NCI-H146 treated with DMSO at 0.1 percent for 48 hours (cell line): Measurements from ENCODE around the gene PSMD9.

Experiments used
- DNase-seq: peaks from one replicate; lab custom pipeline; 2025; ENCODE audit not compliant: unreplicated experiment; lab: John Stamatoyannopoulos, UW

The PSMD9 gene

DNA sequence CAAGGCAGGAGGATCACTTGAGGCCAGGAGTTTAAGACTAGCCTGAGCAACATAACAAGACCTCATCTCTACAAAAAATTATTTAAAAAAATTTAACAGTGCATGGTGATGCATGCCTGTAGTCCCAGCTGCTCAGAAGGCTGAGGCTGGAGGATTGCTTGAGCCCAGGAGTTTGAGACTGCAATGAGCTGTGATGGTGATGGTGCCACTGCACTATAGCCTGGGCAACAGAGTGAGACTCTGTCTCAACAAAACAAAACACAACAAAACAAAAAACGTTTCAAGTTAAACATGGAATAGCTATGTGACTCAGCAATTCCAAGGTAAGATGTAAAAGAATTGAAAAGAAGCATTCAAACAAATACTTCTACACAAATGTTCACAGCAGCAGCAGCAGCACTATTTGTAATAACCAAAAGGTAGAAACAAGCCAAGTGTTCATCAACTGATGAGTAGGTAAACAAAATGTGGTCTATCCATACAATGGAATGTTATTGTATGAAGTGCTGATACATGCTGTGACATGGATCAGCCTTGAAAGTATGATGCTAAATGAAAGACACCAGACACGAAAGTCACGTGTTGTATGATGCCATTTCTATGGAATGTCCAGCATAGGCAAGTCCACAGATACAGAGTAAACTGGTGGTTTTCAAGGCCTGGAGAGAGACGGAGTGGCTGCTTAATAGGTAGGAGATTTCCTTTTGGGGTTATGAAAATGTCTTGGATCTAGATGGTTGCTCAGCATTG, 61.2 kb downstream of the PSMD9 start:
- DNase-seq = no peak

DNA sequence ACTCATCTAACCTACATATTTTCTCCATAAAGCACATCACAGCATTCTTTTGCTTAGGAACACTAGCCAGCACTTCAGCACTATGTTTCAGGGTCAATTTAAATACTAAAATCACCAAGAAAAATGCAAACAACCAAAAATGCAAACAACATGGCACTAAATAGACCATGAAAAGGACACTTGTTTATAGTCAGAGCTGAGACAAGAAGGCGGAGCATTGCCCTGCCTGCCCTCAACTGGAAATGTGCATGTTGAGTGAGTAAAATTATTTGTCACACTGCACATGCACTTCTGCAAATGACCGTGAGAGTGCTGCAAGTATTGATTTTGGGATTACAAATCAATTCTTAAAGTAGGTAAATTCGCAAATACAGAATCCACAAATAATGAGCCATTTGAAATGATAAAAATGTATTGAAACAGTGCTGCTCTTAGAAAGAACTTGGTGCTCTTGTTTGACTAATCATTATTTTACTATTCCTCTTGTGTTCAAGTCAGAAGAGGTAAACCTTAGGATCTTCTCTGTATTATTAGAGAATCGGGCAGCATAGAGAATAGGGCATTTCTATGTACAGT, 64.6 kb downstream of the PSMD9 start:
- no peak for DNase-seq

DNA sequence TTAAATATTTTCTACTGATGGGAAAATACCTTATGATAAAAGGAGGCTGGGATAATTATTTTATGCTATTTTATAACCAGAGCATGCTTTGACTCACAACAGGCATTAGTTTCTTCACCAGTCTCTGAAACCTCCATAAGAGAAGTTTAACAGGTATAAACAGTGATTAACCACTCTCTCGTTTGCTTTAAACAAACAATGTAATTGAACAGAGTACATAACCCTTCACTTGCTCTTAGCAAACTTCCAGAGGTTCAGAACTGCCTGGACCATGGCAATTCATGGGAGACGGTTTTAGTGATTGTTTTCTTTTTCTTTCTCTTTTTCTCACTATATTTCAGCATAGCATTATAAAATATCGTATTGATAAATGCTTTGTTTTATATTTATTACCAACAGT, 65.1 kb downstream of the PSMD9 start:
- no peak for DNase-seq

DNA sequence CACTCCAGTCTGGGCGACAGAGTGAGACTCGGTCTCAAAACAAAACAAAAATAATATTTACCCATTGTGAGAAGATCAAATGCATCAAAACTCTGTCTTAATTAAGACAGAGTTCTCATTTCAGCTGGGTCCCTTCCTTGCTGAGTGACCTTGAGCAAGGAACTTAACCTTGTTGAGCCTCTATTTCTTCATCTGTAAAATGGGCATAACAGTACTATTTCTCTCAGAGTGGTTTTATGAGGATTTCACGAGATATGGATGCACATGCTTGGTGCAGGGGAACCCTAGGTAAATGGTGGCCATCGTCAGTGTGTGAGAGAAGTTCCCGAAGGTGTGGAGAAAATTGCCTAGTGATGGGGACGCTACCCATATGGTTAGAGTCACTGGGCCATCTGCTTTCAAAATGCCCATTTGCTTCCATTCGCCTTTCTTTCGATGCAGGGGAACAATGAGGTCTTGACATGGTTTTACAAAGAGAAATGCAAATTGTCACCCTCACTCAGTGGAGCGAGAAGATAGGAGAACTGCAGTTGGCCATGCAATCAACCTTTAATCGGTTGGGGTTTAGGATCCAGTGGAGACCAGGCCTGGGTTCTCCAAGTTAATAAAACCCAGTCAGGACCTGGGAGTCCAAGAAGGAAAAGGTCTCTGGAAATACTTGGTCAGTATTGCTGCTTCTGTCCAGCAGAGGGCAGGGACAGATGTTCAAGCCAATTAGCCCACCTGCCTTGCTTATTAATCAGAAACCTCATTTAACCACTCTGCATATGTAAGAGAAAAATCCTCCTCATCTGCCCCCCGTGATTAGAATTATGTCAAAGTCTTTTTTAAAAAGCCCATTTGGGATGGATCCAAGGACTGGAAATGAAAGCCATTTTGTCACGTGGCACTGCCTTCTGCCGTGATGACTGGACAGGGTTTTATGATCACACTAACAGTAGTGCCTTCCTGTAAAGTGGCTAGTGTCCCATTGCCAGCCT, 67.0 kb downstream of the PSMD9 start:
- DNase-seq = peak; percentile 5

DNA sequence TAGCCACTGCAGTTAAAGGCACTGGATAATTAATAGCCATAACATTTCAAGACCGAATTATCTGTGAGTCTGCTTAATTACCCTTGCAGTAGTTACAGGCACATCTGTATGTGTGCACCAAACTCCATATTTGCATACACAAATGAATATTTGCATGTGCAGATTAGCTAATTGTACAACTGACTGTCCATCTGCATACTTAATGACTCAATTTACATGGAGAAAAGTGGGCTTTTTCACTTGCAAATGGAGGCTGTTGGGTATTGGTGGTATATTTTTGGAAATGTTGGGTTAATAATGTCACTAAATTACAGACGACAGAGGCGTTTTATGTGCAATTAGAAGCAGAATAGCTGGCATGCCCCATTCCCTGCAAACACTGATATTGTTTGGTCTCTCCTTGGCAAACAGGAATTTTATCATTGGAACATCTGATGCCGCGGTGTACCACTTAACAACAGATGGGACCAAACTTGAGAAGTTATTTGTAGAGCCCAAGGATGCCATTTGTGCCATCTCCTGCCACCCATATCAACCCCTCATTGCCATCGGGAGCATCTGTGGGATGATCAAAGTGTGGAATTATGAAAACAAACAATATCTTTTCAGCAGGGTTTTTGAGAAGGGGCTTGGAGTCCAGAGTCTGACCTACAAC, 69.4 kb downstream of the PSMD9 start:
- DNase-seq = peak; percentile 48

DNA sequence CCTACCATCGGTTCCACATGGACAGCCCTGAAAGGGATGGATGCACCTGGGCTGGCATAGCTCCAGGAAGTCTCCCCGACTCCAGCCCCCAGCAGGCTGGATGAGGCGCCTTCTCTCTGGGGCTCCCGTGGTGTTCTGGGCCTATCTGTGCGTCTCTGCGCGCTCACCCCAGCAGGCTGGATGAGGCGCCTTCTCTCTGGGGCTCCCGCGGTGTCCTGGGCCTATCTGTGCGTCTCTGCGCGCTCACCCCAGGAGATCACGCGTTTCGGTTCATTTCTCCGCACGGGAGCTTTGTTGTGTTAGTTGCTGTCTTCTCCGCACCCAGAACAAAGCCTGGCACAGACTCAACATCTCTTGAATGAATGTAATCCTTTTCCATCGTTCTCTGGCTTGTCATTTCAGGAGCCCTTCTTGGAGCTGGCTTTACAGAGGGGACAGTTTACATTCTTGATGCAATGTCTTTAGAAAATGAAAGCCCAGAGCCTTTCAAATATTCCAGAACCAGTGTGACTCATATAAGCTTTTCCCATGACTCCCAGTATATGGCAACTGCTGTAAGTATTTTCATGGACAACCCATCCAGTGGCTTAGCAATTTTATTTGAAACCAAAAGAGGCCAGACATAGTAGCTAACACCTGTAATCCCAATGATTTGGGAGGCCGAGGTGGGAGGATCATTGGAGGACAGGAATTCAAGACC, 70.1 kb downstream of the PSMD9 start:
- DNase-seq = peak; percentile 71

DNA sequence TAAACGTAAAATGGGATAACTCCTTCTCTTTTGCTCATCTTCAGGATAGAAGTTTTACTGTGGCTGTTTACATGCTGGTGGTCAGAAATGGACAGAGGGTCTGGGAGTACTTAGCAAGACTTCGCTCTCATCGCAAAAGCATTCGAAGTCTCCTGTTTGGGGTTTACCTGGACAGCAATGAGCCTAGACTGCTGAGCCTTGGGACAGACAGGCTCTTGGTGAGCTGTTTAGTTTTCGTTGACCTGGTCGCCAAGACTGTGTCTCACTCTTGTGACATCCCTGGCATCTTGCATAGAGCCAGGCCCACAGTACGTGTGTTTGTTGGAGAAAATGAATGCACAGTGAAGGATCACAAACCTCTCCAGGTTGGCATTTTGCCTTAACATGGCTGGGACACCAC, 72.0 kb downstream of the PSMD9 start:
- no peak for DNase-seq

DNA sequence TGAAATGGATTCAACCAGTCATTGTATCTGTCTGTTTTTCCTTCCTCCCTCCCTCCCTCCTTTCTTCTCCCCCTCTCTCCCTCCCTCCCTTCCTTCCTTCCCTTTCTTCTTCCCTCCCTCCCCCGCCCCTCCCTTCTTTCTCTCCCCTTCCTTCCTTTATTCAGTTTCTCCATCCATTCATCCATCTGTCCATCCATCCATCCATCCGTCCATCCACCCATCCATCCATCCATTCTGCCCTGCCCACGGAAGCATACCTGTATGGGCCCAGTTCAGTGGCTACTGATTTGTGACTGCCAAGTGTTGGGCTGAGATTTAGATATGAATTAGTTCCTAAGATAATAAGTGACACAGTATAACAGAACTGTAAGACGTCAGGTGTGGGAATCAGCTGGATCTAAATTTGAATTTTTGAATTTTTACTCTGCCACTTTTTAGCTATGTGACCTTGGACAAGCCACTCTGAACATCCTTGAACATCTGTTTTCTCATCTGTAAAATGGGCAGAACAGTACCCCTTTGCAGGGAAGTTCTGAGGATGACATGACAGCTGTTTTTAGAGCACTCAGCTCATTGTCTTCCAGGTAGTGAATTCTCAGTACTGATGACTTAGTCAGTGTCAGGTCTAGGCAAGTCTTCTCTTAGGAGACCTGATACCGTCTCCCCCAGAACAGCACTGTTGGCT, 72.7 kb downstream of the PSMD9 start:
- no peak for DNase-seq

DNA sequence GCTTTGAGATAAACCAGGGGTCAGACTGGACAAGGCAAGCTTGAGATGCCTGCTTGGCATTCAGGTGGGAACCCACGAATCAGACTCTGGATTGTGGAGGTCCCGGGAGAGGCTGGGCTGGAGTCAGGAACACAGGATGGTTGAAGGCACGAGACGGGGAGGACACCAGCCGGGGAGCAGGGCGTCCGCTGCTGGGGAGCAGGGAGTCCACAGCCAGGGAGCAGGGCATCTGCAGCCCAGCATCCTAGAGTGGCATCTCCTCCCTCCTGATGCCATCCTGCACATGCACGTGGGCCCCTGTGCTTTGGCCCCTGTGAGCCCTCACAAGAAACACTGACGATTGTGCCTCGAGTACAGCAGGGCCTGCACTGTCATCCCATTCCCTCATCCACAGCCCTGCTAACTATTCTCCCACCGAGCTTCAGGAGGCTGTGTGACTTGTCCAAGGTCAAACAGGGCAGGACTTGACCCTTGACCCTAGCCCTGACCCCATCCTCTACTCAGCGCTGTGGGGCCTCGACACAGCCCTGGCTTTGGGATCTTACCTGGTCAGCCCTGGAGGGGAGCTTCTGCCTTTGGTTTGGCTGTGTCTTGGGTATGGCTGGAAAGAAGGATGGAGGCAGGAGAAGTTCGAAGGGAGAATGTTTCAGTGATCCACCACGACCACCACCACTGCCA, 74.9 kb downstream of the PSMD9 start:
- no peak for DNase-seq

DNA sequence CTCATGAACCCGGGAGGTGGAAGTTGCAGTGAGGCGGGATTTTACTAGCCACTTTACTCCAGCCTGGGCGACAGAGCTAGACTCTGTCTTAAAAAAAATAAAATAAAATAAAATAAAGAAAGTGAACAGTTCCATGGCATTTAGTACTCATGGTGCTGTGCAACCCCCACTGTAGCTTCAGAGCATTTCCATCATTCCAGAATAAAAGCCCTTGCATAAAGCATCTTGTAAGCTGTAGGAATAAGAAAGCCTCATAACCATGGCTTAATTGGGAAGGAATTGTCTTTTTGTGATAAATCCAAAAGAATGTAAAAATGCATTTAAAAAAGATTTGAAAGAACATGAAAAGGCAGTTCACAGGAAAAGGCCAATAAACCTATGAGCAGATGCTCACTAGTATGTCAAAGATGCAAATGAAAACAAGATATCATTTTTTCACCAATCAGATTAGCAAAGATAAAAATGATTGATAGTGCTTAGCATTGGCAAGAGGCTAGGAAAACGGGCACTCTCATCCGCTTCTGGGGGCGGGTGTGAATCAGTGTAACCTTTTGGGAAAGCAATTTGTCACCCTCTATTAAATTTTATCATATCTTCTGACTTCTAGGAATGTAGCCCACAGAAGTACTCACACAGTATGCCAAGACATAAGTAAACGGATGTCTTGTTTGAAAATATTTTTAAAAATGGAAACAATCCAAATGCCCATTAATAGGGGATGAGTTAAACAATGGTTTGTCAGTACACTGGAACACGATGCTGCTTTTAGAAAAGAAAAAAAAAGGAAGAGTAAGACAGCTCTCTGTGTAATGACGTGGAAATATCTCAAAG, 76.4 kb downstream of the PSMD9 start:
- no peak for DNase-seq

DNA sequence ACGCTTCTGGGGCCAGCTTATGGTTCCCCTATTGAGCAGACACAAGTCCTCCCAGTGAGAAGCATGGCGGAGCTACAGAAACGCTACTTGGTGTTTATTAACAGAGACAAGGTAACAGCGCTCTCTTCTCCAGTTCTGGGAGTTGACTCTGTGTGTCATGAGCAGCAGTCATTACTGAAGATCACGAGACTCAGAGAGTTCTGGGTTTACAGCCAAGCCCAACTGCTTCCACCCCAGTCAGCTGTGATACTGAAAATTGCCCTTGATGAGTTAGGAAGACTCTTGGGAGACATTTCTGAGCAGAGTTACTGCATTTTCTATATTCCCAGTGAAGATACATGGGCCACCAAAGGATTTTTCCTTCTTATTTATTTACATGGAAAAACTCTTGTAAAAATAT, 78.4 kb downstream of the PSMD9 start:
- DNase-seq = no peak
